Tibial artery (tissue), 4 donors: Measurements from ENCODE around the gene KLHL5.

Source experiments
- DNase-seq, 2 donors: peaks; one replicate each; pipeline ENCODE4 v3.0.0-alpha.2; 2019
- H3K27ac ChIP-seq, 2 donors: fragments of 200-600 bp; sonication (generic) in 1 of 2; 1 replicate in 1 of 2; 2 replicates in 1 of 2; pipeline ENCODE4 v1.5.1; 2018 to 2019; ENCODE audit warnings: mild to moderate bottlenecking in 1 of 2
- H3K27me3 ChIP-seq, 2 donors: fragments of 200-600 bp; sonication (generic) in 1 of 2; one replicate each; pipeline versions ENCODE4 v1.5.1 to v1.6.0; 2016 to 2019
- H3K36me3 ChIP-seq, 3 donors: fragments of 200-600 bp; sonication (generic) in 2 of 3; one replicate each; pipeline ENCODE4 v1.5.1; 2016 to 2019; ENCODE audit warnings: mild to moderate bottlenecking in 2 of 3
- H3K4me1 ChIP-seq, 4 donors: fragments of 200-600 bp; sonication (generic) in 2 of 4; 1 replicate in 3 of 4; 2 replicates in 1 of 4; pipeline ENCODE4 v1.5.1; 2016 to 2019
- H3K4me3 ChIP-seq, 2 donors: fragments of 200-600 bp; sonication (generic) in 1 of 2; 1 replicate in 1 of 2; 2 replicates in 1 of 2; pipeline ENCODE4 v1.5.1; 2018 to 2019; ENCODE audit warnings: mild to moderate bottlenecking in 2 of 2
- H3K9me3 ChIP-seq, 3 donors: fragments of 200-600 bp; sonication (generic) in 1 of 3; one replicate each; pipeline ENCODE4 v1.5.1; 2016 to 2019
- CTCF ChIP-seq, 2 experiments: fragments of 200-600 bp in 1 of 2; fragments of 450-650 bp in 1 of 2; IDR thresholded peaks; one replicate each; pipeline ENCODE4 v1.5.1; 2017 to 2019; ENCODE audit warnings: antibody characterized with exemption in 2 of 2, mild to moderate bottlenecking in 1 of 2, moderate library complexity in 1 of 2
- intact Hi-C: fragments of 100-400 bp; cut with DNase I; formaldehyde crosslinking; loops from one replicate; pipeline ENCODE4 v1.15.0; 2023; ENCODE audit warnings: low total_unique reads

KLHL5 gene

GRCh38 chr4:39044956-39045826 is 16.8 kb upstream of the KLHL5 start:
- Histone ChIP-seq H3K4me1 (peaks cover 0 to 10% (median 0%) of the 10 kb centered on the region in 4 donors), H3K36me3 (no peaks in the 10 kb centered on the region), H3K27ac (peak overlapping the region; percentile 62 to 84), H3K27me3 (no peaks in the 10 kb centered on the region), H3K9me3 (no peaks in the 10 kb centered on the region), H3K4me3 (peak overlapping the region; percentile 68 to 77)
- DNase-seq = peak in 1 of 2 donors; percentile 72
- intact Hi-C loops = loop anchor here (2.0 kb wide), 1 partner anchor 138 kb away; the partner anchor contains the start of gene WDR19
- TF ChIP-seq CTCF (IDR thresholded peaks at IDR 0.05) = no peak

- no peaks in the 10 kb centered on the region for H3K27me3 ChIP-seq
- peaks cover 0 to 10% (median 0%) of the 10 kb centered on the region in 4 donors for H3K4me1 ChIP-seq
- no peak for DNase-seq
- no peak for TF ChIP-seq CTCF (IDR thresholded peaks at IDR 0.05)
- peak overlapping the region; percentile 62 to 84 for H3K27ac ChIP-seq
- peak overlapping the region; percentile 68 to 77 for H3K4me3 ChIP-seq
- intact Hi-C loops = loop anchor here (2.0 kb wide), 1 partner anchor 137 kb away; the partner anchor contains the start of gene WDR19
- H3K9me3 ChIP-seq = no peaks in the 10 kb centered on the region
- H3K36me3 ChIP-seq = no peaks in the 10 kb centered on the region
Measured at GRCh38 chr4:39045827-39046221, 16.2 kb upstream of the KLHL5 start.

GRCh38 chr4:39046249-39046648 is 15.8 kb upstream of the KLHL5 start:
- Histone ChIP-seq H3K9me3 (no peaks in the 10 kb centered on the region), H3K27ac (no peak overlapping the region), H3K4me3 (peak overlapping the region in 1 of 2 donors; percentile 68), H3K36me3 (no peaks in the 10 kb centered on the region), H3K27me3 (no peaks in the 10 kb centered on the region), H3K4me1 (peaks cover 0 to 10% (median 0%) of the 10 kb centered on the region in 4 donors)
- DNase-seq = no peak
- TF ChIP-seq CTCF (IDR thresholded peaks at IDR 0.05) = no peak
- intact Hi-C loops = no loop called here

- no peaks in the 10 kb centered on the region for H3K27me3 ChIP-seq
- peaks cover 0 to 10% (median 0%) of the 10 kb centered on the region in 4 donors for H3K4me1 ChIP-seq
- TF ChIP-seq CTCF (IDR thresholded peaks at IDR 0.05) = no peak
- intact Hi-C loops = no loop called here
- no peak overlapping the region for H3K27ac ChIP-seq
- H3K4me3 ChIP-seq = no peak overlapping the region
- no peak for DNase-seq
- no peaks in the 10 kb centered on the region for H3K36me3 ChIP-seq
- H3K9me3 ChIP-seq = no peaks in the 10 kb centered on the region
Measured at GRCh38 chr4:39047681-39048080, 14.4 kb upstream of the KLHL5 start.

GRCh38 chr4:39048311-39048710 is 13.7 kb upstream of the KLHL5 start:
- Histone ChIP-seq H3K36me3 (no peaks in the 10 kb centered on the region), H3K4me3 (no peak overlapping the region), H3K27me3 (no peaks in the 10 kb centered on the region), H3K9me3 (no peaks in the 10 kb centered on the region), H3K27ac (no peak overlapping the region), H3K4me1 (peaks cover 0 to 10% (median 0%) of the 10 kb centered on the region in 4 donors)
- DNase-seq = no peak
- no peak for TF ChIP-seq CTCF (IDR thresholded peaks at IDR 0.05)
- intact Hi-C loops = no loop called here
